ENCODE measurements around the gene HELQ.
A peak's percentile ranks its signal among the peaks of the same experiment; 100 is the strongest.

Gene HELQ

DNA sequence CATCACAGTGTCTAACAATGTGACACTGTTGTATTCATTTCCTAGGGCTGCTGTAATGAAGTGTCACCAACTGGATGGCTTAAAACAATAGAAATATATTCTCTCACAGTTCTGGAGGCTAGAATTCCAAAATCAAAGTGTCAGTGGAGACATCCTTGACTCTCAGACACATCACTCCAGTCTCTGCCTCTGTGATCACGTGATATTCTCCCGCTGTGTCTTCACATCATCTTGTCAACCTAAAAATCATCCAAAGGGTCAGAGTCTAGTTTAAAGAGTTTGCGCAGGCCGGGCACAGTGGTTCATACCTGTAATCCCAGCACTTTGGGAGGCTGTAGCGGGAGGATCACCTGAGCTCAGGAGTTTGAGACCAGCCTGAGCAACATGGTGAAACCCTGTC, 84.4 kb downstream of the HELQ start:
- no peak for DNase-seq (ENCODE audit: low read depth)
- no peak overlapping the region for H3K4me3 ChIP-seq (ENCODE audit: low read length)
- TF ChIP-seq, protein P1, sequence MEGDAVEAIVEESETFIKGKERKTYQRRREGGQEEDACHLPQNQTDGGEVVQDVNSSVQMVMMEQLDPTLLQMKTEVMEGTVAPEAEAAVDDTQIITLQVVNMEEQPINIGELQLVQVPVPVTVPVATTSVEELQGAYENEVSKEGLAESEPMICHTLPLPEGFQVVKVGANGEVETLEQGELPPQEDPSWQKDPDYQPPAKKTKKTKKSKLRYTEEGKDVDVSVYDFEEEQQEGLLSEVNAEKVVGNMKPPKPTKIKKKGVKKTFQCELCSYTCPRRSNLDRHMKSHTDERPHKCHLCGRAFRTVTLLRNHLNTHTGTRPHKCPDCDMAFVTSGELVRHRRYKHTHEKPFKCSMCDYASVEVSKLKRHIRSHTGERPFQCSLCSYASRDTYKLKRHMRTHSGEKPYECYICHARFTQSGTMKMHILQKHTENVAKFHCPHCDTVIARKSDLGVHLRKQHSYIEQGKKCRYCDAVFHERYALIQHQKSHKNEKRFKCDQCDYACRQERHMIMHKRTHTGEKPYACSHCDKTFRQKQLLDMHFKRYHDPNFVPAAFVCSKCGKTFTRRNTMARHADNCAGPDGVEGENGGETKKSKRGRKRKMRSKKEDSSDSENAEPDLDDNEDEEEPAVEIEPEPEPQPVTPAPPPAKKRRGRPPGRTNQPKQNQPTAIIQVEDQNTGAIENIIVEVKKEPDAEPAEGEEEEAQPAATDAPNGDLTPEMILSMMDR (IDR thresholded peaks at IDR 0.05; ENCODE audit: insufficient read depth, low read depth, low read length, missing control alignments): no peak

DNA sequence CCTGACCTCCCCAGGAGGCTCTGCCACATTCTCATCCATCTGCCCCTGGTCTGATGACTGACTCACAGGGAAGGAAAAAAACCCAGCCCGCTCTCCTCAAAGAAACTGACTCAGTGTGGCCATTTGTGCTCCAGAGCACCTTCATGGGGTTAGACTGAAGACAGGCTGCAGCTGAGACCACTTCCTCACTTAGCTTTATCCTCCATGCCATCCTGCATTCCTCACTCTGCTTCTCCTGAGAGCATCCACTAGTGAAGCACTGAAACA, 85.0 kb downstream of the HELQ start:
- DNase-seq (ENCODE audit: low read depth): peak; percentile 25
- TF ChIP-seq, protein P1 (IDR thresholded peaks at IDR 0.05; ENCODE audit: insufficient read depth, low read depth, low read length, missing control alignments): no peak
- no peak overlapping the region for H3K4me3 ChIP-seq (ENCODE audit: low read length)

DNA sequence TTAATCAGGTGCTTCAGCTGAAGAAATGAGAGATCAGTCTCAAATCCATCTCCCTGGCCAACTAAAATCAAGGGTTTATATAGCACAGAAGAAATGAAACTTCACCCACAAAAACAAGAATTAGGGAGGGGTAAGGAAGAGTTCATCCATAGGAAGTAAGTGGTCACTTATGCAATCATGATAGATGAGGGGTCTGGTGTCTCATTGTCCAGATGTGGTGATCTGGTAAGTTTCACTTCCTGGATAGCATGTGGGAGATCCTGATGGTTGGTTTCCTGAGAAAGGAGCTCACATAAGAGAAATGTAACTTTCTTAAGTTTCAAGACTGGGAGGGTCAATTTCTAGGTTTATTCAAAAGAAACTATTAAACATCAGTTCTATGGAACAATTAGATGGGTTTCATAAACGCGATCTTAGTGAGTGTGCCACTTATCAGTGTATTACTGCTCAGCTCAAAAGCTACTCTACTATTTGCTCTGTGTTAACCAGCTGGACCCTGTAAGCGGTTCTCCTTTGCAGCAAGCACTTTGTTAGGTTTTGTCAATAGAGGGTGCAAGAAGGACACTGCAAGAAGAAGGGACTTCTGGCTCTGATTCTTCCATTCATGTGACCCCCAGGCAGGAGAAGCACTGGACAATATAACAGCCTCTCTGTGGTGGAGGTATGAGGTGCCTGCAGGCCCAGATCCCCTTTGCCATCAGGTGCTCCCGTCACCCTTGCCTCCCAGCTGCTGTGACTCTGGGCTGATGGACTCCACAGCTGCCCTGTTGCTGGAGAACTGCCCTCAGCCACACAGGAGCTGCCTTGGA, 85.6 kb downstream of the HELQ start:
- TF ChIP-seq, protein P1 (IDR thresholded peaks at IDR 0.05; ENCODE audit: insufficient read depth, low read depth, low read length, missing control alignments): no peak
- no peak overlapping the region for H3K4me3 ChIP-seq (ENCODE audit: low read length)
- DNase-seq (ENCODE audit: low read depth): no peak

DNA sequence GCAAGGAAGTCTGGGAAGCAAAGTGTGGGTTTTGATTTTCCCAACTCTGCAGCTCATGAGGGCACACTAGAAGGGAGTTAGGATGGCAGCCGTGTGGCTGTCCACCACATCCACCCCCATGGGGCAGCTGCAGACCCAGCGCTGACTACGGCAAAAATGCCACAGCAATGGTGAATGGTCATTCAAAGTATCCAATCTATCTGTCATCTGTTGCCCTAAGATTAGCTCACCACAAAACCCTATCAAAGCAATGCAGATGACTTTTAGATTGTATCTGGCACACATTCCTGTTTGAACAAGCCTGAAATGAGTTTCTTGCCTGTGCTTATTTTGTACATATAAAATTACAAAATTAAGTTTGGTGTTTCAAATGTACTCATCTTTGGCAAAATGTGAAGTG, 91.3 kb downstream of the HELQ start:
- peak; percentile 59 for DNase-seq (ENCODE audit: low read depth)
- no peak overlapping the region for H3K4me3 ChIP-seq (ENCODE audit: low read length)
- TF ChIP-seq, protein P1 (IDR thresholded peaks at IDR 0.05; ENCODE audit: insufficient read depth, low read depth, low read length, missing control alignments): no peak

DNA sequence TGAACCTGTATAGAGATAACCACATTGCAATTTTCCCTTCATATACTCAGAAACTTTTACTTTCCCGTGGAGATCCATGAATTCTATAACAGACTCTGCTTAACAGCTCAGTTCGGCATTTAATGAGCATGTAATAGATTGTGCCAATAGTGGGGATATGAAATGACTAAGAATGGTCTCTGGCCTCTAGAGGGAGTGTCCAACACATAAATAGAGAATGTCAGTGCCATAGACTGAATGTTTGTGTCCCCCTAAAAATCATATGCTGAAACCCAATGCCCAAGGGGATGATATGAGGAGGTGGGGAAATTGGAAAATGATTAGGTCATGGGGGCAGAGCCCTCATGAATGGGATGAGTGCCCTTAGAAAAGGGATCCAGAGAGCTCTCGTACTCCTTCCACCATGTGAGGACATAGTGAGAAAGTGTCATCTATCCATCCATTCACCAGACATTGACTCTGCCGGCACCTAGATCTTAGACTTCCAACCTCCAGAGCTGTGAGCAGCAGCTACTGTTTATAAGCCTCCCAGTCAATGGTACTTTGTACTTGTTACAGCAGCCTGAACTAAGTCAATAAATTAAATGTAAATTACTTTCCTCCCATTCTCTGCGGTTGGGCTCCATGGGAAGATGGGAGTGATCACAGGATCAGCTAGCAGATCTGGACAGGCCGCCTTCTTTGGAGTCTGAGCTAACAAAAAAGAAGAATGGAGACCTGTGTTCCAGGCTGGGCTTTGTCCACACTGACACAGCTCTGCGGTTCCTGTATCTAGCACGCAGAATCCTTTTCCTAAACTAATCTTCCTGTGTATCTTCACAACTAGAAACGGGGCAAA, 92.9 kb downstream of the HELQ start:
- DNase-seq (ENCODE audit: low read depth): peak; percentile 50
- TF ChIP-seq, protein P1 (IDR thresholded peaks at IDR 0.05; ENCODE audit: insufficient read depth, low read depth, low read length, missing control alignments): peak; percentile 44
- no peak overlapping the region for H3K4me3 ChIP-seq (ENCODE audit: low read length)

DNA sequence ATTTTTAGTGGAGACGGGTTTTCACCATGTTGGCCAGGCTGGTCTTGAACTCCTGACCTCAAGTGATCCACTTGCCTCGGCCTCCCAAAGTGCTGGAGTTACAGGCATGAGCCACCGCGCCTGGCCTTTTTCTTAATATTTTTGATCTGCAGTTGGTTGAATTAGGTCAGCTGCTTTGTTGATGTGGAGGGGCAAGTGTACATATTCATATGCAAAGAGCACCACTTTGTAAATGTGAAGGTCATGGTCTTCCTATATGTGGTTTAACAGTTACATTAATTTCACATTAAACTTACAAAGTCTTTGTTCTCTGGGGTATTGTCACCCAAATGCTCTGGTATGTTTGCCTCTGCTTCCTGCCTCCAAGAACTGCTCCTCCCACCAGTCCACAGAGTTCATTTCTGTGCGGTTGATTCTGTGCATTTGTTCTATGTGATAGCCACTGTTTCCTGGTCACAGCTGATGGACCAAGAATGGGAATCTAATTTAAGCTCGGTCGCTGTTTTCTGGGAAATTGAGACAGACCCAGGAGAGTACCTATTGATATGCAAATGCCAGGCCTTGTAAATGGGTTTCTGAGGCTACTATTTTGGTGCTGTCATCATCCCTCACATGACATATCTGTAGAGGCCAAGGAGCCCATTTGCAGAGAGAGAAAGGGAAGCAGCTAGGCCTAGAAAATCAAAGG, 94.1 kb downstream of the HELQ start:
- TF ChIP-seq, protein P1 (IDR thresholded peaks at IDR 0.05; ENCODE audit: insufficient read depth, low read depth, low read length, missing control alignments): no peak
- DNase-seq (ENCODE audit: low read depth): no peak
- no peak overlapping the region for H3K4me3 ChIP-seq (ENCODE audit: low read length)

Measured in epithelial cell of esophagus (primary cell).